HG02973 (cell line): ENCODE measurements around the gene CD209.

Experiments
- ATAC-seq: cut with Tn5 transposase; IDR thresholded peaks from one replicate; pipeline ENCODE4 v1.9.1; 2021; ENCODE audit warnings: moderate library complexity; ENCODE audit not compliant: unreplicated experiment

Gene CD209

DNA sequence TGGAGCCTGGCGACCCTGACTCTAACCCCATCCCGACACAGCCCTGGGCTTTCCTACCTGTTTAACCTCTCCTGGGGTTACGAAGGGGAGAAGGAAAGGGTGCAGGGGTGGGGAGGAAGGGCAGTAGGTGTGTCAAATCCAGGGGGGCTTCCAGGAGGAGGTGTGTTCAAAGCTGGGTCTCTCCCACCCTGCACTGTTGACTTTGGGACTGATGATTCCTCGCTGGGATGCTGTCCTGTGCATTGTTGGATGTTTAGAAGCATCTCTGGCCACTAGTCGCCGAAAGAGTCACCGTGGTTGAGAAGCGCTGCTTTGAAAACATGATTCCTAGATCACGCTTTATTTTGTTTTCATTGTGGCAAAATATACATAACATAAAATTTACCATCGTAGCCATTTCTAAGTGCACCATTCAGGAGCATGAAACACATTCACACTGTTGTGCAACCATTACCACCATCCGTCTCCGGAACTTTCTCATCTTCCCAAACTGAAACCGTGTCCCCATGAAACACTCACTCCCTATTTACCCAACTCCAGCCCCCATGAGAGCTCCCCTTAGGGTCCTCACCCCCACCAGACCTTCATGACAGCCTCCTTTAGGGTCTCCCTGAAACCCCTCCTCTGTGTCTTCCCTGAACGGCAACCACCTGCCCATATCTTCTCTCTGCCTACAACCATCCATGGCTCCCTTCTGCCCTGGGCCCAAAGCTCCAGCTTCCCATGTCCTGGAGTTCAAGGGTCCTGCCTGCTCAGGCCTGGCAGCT, 41.0 kb downstream of the CD209 start:
- ATAC-seq: no peak

DNA sequence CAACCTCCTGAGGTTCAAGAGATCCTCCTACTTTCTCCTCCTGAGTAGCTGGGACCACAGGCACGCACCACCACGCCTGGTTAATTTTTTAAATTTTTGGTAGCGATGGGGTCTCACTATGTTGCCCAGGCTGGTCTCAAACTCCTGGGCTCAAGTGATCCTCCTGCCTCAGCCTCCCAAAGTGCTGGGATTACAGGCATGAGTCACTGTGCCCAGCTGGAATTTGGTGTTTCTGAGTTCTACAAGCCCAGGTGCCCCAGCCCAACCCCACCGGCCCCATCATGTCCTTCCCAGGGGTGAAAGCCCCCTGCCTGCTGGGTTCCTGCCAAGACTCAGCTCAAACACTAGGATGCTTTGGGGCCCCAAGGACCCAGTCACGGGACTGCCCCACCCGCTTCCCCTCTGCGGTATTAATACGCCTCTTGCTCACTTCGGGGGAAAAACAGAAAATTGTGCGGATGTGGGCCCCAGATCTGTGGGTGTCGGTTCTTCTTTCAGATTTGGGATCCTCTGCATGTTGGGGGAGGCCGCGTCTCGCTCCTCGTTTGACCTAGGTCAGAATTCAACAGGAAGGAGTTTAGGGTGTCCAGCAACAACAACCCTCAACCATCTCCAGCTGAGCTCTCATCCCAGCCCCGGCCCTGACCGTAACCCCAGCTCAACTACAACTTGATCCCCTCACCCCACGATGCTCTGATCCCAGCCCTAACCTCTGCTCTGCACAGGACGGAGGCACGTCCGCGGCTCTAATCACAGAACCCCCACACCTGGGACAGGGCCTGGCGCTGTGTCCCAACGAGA, 41.7 kb downstream of the CD209 start:
- peak; percentile 40 for ATAC-seq

DNA sequence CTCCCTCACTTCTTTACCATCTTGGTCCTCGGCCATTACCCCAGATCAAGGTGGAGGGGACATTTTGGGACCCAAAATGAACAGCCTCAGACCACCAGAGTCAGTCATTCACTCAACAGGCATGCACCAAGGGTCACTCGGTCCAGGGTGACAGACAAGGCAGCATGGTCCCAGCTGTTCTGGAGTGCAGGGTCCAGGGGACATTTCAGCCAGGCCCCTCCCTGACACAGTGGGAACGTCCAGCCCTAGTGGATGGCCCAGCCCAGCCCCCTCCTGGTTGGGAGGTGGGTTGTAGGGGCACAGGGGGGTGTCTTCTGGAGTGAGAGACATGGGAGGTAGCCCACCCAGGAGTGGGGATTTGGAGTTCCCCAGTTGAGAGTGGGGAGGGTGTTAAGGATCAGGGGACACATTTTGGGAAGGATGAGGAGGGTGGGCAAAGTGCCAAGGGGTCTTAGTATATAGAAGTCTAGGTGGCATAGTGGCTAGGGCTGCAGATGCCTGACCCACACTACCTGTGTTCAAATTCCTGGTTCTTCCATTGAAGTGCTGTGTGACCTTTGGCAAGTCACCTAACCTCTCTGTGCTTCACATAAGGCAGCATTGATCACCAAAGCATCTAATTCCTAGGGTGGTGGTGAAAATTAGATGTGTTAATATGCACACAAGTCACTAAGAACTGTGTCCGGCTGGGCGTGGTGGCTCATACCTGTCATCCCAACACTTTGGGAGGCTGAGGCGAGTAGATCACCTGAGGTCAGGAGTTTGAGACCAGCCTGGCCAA, 42.9 kb downstream of the CD209 start:
- no peak for ATAC-seq

DNA sequence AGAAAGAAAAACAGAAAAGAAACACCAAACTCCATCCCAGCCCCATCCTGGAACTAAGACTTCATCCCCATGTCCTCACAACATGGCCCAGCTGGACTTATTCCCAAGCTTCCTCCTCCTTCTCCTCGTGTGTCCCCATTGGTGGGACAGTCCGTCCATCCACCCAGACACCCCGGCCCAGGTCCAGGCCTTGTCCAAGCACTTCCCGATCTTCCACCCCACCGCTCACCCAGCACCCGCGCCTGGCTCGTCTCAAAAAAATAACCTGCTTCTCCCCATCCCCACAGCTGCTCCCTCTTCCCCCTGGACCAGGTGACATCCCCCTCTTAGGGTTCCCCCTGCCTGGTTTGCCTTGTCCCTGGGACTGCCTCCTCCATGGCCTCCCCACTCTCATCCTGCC, 44.0 kb downstream of the CD209 start:
- no peak for ATAC-seq

DNA sequence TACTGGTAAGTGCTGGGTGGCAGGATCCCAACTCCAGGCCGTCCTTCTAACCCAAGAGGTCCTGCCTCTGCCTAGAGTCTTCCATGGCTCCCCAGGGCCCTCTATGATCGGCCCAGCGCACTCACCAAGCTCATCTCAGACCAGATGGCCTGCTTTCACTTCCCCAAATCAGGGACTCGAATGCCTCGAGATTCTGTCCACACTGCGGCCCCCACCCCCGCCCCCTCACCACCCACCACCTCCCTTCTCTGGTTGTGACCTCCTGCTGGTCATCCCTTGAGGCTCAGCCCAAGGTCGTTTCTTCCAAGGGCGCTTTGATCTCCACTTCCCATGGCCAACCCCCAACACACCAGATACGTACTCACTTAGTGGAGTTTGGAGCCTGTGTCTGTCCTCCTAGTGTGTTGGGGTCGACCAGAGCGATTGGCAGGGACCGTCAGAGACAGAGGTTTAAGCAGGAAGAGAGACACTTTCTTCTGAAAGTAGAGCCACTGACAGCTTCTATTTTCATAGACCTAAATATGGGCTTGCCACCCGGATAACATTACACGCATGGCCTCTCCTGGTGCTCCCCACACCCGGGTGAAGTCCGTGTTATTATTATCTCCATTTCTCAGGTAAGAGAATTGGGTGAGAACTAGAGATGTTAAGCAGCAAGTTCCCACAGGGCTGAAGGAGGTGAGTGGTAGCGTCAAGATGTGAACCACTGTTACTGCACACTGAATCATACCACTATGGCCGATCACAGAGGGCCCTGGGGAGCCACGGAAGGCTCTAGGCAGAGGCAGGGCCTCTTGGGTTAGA, 45.5 kb downstream of the CD209 start, which contains the start of gene FCER2:
Gene FCER2 (minus strand): TSS at position 478 of the 804 bp plus-strand sequence. CDS start 2,371 bp downstream, outside the sequence.
- peak; percentile 38 for ATAC-seq

DNA sequence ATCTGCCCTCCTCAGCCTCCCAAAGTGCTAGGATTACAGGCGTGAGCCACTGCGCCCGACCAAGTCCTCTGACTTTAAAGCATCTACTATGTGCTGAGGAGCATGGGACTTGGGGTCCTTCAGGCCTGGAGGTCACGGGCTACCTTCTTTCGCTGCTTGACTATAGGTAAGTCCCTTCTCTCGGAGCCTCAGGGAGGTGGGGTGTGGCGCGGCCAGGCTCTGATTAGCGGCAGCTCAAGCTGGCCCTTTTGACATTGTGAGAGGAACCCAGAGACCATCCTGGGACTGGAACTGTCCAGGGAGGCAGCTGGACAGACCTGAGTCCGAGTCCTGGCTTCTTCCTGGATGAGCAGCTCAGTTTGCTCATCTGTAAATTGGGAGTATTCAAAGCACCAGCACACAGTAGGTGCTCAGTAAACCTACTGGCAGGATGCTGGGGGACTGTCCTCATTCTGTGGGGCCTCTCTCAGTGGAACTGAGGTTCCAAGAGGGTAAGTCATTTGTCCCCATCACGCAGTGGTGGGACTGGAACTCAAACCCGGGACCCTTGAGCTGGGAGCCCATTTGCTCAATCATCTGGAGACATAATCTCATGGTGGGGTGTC, 46.2 kb downstream of the CD209 start:
- no peak for ATAC-seq

DNA sequence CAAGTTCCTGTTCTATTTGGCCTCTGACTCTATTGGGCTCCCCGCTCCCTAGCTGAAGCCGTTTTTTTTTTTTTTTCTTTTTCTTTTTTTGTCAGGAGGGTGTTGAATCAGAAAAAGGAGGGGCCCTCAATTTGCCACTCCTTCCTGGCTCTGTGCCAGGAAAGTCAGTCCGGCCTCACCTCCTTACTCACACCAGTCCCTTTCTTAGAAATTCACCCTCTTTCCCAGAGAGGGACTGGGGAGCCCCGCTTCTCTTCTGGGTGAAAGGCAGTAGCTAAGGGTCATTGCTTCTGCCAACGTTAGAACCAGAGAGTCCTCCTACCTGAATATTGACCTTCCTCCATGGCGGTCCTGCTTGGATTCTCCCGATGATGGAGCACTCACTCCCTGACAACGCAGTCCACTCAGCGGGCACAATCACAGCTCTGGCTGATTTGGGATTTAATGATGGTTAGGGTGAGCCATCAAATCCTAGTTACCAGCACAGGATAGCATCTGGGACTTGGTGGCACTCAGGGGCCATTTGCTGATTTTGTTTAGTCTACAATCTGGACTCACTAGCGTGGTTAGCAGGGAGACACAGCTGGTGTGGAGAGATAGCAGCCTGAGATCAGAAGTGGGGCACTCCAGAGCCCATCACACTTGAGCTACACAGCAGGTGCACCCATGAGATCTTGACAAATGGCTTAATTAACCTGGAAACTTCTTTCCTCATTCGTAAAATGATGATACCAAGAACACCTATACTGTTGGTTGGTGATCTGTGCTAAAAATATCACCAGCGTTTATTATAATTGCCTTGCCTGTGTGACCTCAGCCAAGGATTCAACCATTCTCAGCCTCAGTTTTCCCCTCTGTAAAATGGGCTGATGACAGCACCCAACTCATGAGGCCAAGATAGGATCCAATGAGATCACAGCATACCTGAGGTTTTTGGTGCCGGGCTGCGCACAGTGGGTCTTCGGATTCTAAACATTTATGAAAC, 47.6 kb downstream of the CD209 start:
- ATAC-seq: no peak

DNA sequence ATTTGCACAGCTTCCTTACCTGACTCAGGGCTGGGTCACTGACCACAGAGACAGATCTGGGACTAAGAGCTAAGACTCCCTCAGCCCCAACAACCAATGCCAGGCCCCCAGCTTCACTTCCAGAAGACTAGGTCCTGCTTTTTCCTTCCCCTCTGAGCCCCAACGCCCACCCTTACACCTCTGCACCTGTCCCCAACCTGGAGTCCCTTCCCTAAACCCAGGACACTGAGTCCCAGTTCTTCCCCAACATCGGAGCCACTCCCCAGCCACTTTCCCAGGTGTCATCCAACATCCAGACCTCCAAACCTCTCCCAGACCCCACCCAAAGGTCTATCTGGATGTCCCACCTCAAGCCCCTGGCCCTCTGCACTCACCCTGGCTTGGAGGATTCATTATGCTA, 48.3 kb downstream of the CD209 start:
- no peak for ATAC-seq

DNA sequence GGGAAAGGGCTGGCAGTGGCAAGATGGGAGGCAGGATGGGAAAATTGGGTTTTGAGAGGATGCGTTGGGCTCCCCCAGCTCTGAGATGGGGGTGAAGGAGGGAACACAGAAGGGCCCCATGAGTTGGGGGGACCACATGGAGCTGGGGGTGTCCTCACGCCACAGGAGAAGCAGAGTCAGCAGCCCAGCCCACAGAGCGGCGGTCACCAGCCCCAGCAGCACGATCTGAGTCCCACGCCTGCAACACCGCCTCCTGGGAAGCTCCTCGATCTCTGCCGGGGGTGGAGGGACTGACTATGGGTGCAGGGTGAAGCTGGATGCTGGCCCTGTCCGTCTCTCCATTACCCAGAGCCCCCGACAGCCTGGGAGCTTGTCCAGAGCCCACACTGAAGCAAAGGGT, 48.8 kb downstream of the CD209 start:
- ATAC-seq: no peak

DNA sequence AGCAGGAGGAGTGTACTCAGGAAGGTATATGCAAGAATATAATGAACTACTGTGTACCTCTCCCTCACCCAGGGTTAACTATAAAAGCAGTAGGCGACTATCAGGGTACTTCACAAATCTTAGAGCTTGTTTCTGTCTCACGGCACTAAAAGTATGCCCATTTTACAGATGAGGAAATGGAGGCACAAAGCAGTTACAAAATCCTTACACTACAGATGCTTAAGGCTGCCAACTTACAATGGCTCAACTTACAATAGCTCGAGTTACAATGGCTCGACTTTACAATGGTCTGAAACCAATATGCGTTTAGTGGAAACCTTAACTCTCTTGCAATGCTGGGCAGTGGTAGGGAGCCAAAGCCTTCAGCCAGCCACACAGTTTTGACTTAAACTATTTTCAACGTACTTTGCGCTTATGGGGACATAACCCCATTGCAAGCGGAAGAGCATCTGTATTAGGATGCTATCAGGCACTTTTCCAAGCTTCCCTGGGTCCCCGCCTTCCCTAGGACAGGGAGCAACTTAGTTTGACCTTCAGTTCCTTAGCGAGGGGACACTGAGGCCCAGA, 49.5 kb downstream of the CD209 start:
- no peak for ATAC-seq

DNA sequence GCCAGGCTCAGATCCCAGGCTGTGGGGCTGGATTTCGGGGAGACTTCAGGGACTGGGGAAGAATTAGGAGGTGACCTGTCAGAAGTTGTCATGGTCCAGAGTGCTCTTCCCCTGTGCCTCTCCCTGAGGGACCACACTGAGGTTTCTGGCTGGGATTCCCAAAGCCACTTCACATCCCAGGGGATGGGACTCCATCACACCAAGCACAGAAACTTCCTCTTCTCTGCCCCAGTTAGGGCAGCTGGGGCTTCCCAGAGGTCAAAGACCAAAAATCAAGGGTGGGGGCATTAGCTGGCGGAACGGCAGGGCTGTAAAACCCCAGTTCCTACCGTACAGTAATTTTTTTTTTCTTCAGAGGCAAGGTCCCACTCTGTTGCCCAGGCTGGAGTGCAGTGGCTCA, 52.8 kb downstream of the CD209 start:
- no peak for ATAC-seq

DNA sequence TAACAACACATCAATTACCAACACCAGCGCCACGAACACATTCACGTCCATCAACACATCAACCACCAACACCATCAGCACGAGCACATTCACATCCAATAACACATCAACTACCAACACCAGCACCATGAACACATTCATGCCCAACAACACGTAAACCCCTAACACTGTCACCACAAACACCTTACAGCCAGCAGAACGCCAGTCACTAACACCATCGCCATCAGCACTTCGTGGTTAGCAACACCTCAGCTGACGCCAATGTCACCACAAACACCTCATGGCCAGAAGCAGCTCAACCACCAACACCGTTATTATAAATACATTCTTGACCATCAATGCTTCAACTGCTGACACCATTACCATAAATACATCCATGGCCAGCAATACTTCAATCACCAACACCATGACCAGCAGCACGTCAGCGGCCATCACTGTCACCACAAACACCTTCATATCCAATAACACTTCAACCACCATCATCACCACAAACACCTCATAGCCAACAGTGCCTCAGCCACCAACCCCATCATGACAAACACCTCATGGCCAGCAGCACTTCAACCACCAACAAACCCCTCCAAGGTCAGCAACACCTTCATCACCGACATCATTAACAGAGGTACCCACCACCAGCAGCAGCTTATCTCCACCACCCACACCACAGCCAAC, 54.8 kb downstream of the CD209 start:
- ATAC-seq: no peak

DNA sequence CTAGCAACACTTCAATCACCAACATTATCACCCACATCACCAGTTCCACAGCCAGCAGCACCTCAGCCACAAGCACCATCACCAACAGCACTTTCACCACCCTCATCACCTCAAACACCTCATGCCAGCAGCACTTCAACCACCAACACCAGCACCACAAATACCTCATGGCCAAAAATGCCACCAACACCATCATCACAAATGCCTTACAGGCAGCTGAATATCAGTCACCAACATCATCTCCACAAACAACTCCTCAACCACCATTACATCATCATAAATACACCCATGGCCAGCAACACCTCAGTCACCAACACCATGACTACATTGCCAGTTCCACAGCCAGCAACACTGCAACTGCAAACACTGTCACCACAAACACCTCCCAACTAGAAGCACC, 55.8 kb downstream of the CD209 start:
- no peak for ATAC-seq

DNA sequence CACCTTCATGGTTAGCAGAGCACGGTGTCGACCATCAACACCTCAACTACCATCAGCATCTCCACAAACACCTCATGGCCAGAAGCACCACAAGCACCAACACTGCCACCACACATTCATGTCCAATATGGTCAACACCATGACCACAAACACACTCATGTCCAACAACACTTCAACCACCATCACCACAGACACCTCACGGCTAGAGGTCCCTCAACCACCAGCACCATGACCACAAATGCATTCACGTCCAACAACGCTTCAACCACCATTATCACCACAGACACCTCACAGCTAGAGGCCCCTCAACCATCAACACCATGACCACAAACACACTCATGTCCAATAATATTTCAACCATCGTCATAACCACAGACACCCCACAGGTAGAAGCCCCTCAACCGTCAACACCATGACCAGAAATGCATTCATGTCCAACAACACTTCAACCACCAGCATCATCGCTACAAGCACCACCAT, 56.5 kb downstream of the CD209 start:
- no peak for ATAC-seq
